ENCODE results near the gene GLB1L3. TPM values are rescaled to one million over a fixed set of nuclear protein-coding genes. Genes with fewer than 3 reads are reported as not detected.

GLB1L3 gene
- total RNA-seq, 2 experiments from 2014 or later, result 11.2 to 11.9 TPM

DNA sequence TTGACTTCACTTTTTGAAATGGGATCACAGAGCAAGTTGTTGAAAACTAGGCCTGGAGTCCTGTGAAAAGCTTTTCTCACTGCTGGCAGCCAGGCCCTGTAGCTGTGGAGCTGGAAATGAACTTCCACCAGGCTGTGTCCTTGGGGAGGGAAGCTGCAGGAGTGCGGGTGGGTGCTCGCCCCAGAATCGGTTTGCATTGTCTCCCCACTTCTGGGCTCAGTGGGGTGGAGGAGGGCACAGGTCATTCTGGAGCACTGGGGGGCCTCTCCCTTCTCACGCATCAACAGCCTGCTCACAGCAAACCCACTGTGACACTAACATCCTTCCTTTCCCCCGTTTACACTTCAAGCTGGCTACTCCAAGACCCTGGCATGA lies 70.8 kb downstream of the GLB1L3 start:
- ChIA-PET POLR2A (interaction anchor here (1.2 kb wide), 1 partner anchor 13 kb away, joined by 3 read pairs; no protein-coding TSS in a partner anchor), CTCF (no interaction called here)
- no peaks in the 10 kb centered on the region for H3K36me3 Mint-ChIP-seq (ENCODE audit: low read depth)
- no peak for ATAC-seq
- DNase-seq, result no peak
- H3K4me3 Mint-ChIP-seq, result no peak overlapping the region
- H3K9me3 Mint-ChIP-seq, result no peaks in the 10 kb centered on the region
- H3K4me1 Mint-ChIP-seq (ENCODE audit: low read depth), result peaks cover 10% of the 10 kb centered on the region
- no peaks in the 10 kb centered on the region for H3K27me3 Mint-ChIP-seq
- TF ChIP-seq, protein P1, sequence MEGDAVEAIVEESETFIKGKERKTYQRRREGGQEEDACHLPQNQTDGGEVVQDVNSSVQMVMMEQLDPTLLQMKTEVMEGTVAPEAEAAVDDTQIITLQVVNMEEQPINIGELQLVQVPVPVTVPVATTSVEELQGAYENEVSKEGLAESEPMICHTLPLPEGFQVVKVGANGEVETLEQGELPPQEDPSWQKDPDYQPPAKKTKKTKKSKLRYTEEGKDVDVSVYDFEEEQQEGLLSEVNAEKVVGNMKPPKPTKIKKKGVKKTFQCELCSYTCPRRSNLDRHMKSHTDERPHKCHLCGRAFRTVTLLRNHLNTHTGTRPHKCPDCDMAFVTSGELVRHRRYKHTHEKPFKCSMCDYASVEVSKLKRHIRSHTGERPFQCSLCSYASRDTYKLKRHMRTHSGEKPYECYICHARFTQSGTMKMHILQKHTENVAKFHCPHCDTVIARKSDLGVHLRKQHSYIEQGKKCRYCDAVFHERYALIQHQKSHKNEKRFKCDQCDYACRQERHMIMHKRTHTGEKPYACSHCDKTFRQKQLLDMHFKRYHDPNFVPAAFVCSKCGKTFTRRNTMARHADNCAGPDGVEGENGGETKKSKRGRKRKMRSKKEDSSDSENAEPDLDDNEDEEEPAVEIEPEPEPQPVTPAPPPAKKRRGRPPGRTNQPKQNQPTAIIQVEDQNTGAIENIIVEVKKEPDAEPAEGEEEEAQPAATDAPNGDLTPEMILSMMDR (IDR thresholded peaks at IDR 0.05), result no peak
- H3K27ac Mint-ChIP-seq, result no peak overlapping the region
- intact Hi-C loops (cut with micrococcal nuclease), result no loop called here

DNA sequence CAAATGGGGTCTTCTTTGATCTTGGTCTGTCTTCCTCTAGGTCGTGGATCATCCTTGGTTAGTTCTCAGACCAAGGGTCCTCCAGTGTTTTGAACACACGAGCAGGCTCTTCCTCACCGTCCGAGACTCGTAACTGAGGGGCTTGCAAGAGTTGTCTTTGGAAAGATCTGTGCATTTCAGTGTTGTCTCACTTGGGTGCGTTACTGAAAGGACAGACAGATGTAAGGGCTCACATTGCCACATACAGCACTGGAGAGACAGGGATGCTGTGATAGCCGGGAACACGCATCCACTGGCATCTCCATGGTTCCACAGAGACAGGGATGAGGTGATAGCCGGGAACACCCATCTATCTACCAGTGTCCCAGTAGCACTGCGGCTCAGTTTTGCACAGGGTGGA lies 71.3 kb downstream of the GLB1L3 start:
- ATAC-seq, result no peak
- POLR2A ChIA-PET, result interaction anchor here (1.2 kb wide), 1 partner anchor 14 kb away, joined by 3 read pairs; no protein-coding TSS in a partner anchor
- CTCF ChIA-PET, result interaction anchor here (1.4 kb wide), 1 partner anchor 12 kb away, joined by 5 read pairs; no protein-coding TSS in a partner anchor
- Mint-ChIP-seq H3K4me1 (ENCODE audit: low read depth) (peaks cover 10% of the 10 kb centered on the region), H3K4me3 (no peak overlapping the region), H3K9me3 (no peaks in the 10 kb centered on the region), H3K27me3 (no peaks in the 10 kb centered on the region), H3K27ac (no peak overlapping the region), H3K36me3 (ENCODE audit: low read depth) (no peaks in the 10 kb centered on the region)
- intact Hi-C loops (cut with micrococcal nuclease), result no loop called here
- DNase-seq, result no peak
- TF ChIP-seq, protein P1 (IDR thresholded peaks at IDR 0.05), result no peak

DNA sequence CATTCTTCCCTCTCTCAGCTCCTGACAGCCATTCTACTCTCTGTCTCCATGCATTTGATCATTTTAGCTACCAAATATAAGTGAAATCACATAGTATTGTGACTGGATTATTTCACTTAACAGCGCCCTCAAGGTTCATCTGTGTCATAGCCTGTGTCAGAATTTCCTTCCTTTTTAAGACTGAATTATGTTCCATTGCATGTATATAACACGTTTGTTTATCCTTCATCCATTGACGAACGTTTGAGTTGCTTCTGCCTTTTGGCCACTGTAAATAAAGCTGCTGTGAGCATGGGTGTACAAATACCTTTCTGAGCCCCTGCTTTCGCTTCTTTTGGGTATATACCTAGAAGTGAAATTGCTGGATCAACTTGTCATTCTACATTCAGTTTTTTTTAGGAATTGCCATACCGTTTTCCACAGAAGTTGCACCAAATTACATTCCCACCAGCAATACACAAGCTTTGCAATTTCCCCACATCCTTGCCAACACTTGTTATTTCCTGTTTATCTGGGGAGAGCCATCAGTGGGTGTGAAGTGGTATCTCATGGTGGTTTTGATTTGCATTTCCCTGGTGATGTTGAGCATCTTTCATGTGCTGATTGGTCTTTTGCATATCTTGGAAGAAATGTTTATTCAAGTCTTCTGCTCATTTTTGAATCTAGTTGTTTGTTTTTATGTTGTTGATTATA lies 73.1 kb downstream of the GLB1L3 start:
- Mint-ChIP-seq H3K9me3 (no peaks in the 10 kb centered on the region), H3K4me1 (ENCODE audit: low read depth) (peaks cover 10% of the 10 kb centered on the region), H3K27ac (no peak overlapping the region), H3K27me3 (no peaks in the 10 kb centered on the region), H3K4me3 (no peak overlapping the region), H3K36me3 (ENCODE audit: low read depth) (peaks cover 4% of the 10 kb centered on the region)
- ATAC-seq (no peak), DNase-seq (no peak)
- TF ChIP-seq, protein P1 (IDR thresholded peaks at IDR 0.05), result no peak
- ChIA-PET POLR2A (interaction anchor here (1.1 kb wide), 1 partner anchor 10 kb away, joined by 5 read pairs; no protein-coding TSS in a partner anchor), CTCF (interaction anchor here (1.5 kb wide), 1 partner anchor 73 kb away, joined by 5 read pairs; the partner anchor contains the start of gene GLB1L3)
- intact Hi-C loops (cut with micrococcal nuclease), result no loop called here

DNA sequence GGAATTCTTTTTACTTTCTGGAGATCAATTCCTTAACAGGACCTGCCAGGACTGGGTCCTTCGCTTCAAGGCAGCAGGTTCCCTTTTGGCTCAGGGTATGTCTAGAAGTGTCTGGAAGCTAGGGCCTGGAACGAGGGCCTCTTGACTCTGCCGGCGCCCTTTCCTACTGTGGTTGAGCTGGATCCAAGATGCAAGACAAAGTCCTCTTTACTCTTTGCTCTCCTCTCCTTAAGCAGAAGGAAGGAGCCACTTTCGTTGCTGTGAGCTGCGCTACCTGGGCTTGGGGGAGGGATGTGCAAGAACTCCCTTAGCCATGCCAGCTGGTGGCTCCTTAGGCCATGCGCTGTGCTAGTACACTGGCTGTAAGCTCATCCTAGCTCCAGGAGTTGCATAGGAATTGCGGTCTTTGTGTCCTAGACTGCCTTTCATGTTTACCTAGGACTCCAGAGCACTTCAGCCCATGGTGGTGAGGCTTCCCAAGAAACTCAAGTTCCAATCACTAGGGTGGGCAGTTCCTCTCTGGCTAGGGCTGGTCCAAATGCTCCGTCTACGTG lies 73.7 kb downstream of the GLB1L3 start:
- H3K4me1 Mint-ChIP-seq (ENCODE audit: low read depth), result peaks cover 10% of the 10 kb centered on the region
- peaks cover 4% of the 10 kb centered on the region for H3K36me3 Mint-ChIP-seq (ENCODE audit: low read depth)
- no peaks in the 10 kb centered on the region for H3K27me3 Mint-ChIP-seq
- TF ChIP-seq, protein P1 (IDR thresholded peaks at IDR 0.05), result no peak
- CTCF ChIA-PET, result interaction anchor here (1.5 kb wide), 1 partner anchor 74 kb away, joined by 5 read pairs; the partner anchor contains the start of gene GLB1L3
- DNase-seq, result no peak
- POLR2A ChIA-PET, result interaction anchor here (1.1 kb wide), 1 partner anchor 10 kb away, joined by 5 read pairs; no protein-coding TSS in a partner anchor
- no peak for ATAC-seq
- no peak overlapping the region for H3K27ac Mint-ChIP-seq
- H3K4me3 Mint-ChIP-seq, result no peak overlapping the region
- intact Hi-C loops (cut with micrococcal nuclease), result no loop called here
- H3K9me3 Mint-ChIP-seq, result no peaks in the 10 kb centered on the region

DNA sequence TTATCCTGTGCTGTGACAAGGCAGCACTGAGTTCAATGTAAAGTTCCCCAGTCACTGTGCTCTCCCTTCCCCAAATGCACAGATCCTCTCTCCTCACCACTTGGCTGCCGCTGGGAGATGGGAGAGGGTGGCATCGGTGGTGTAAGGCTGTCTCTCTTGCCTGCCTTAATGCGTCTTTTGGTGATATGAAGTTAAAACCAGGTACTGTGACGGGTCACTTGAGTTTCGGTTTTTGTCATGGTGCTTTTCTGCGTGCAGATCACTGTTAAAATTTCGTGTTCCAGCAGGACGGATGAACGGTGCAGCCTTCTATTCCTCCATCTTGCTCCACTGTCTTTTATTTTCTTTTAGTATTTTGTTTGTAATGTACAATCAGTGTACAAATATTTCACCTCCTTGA lies 74.2 kb downstream of the GLB1L3 start:
- TF ChIP-seq, protein P1 (IDR thresholded peaks at IDR 0.05), result no peak
- POLR2A ChIA-PET, result interaction anchor here (1.1 kb wide), 1 partner anchor 9 kb away, joined by 5 read pairs; no protein-coding TSS in a partner anchor
- intact Hi-C loops (cut with micrococcal nuclease), result no loop called here
- Mint-ChIP-seq H3K4me3 (no peak overlapping the region), H3K36me3 (ENCODE audit: low read depth) (peaks cover 4% of the 10 kb centered on the region), H3K27ac (no peak overlapping the region), H3K9me3 (no peaks in the 10 kb centered on the region), H3K4me1 (ENCODE audit: low read depth) (peaks cover 10% of the 10 kb centered on the region), H3K27me3 (no peaks in the 10 kb centered on the region)
- DNase-seq, result no peak
- CTCF ChIA-PET, result no interaction called here
- no peak for ATAC-seq
